ENCODE measurements around the gene ARAP3.

DNA sequence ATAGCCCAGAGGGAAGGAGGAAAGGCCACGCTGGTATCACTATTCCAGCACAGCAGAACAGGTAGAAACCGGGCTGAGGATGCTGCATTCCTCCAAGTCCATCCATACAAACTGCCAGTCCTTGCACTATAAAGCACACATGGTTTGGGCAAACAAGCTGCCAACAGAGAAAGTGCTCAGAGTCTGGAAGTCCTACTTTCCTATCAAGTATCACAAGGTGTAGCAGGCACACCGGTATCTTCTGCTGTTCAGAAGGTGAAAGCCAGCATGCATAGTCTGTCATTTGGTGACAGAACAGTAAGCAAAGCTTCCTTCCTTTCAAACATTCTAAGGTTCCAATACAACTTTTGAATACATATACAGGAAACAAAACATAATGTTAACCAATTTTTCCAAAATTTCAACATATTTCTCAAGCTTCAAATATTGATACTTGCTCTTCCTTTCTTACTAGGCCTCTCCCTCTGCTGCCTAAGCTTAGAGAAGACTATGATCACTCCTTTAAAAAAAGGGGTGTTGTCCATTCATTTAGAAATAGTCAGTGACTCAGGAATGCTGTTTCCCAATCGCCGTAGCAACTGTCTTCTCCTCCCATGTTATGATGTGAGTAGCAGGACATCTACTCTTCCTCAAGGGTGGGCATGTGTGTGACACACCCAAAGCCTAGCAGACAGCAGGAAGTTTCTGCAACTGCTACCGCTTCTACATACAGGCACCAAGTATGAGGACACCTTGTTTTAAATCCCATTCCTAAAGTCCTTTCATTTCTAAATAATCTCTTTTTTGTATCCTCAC is 77.9 kb downstream of the ARAP3 start:
- TF ChIP-seq GATA2 (IDR thresholded peaks at IDR 0.05; ENCODE audit: low read depth, low read length): no peak
- no peak for TF ChIP-seq GATA3 (IDR thresholded peaks at IDR 0.05; ENCODE audit: low read depth, low read length)

Measured in SH-SY5Y (cell line).